Measurements from ENCODE around the gene CFHR2. TPM values are rescaled to one million over a fixed set of nuclear protein-coding genes. Genes with fewer than 3 reads are reported as not detected.
"Not testable (repeated sequence)": the region's sequence is repeated elsewhere in the genome, so short reads cannot be mapped to it uniquely, and the experiment has no call there.

The CFHR2 gene
- total RNA-seq, 1 donor from 2014 or later = not detected

GRCh38 chr1:196933531-196934189 is 9.9 kb upstream of the CFHR2 start:
- Mint-ChIP-seq H3K4me1 (ENCODE audit: unreplicated experiment) (no peaks in the 10 kb centered on the region), H3K27ac (ENCODE audit: unreplicated experiment) (no peak overlapping the region), H3K4me3 (ENCODE audit: unreplicated experiment) (no peak overlapping the region), H3K9me3 (ENCODE audit: unreplicated experiment) (no peaks in the 10 kb centered on the region), H3K27me3 (ENCODE audit: unreplicated experiment) (no peaks in the 10 kb centered on the region), H3K36me3 (ENCODE audit: unreplicated experiment) (no peaks in the 10 kb centered on the region)
- no peak for TF ChIP-seq CTCF (IDR thresholded peaks at IDR 0.05)
- DNase-seq (ENCODE audit: extremely low spot score, unreplicated experiment) = no peak

GRCh38 chr1:196941474-196941873 is 2.1 kb upstream of the CFHR2 start:
- H3K9me3 Mint-ChIP-seq (ENCODE audit: unreplicated experiment); H3K36me3 Mint-ChIP-seq (ENCODE audit: unreplicated experiment); H3K4me1 Mint-ChIP-seq (ENCODE audit: unreplicated experiment); H3K4me3 Mint-ChIP-seq (ENCODE audit: unreplicated experiment); DNase-seq (ENCODE audit: extremely low spot score, unreplicated experiment); H3K27me3 Mint-ChIP-seq (ENCODE audit: unreplicated experiment); H3K27ac Mint-ChIP-seq (ENCODE audit: unreplicated experiment): not testable (repeated sequence)

- no peak overlapping the region for H3K27ac Mint-ChIP-seq (ENCODE audit: unreplicated experiment)
- no peak overlapping the region for H3K4me3 Mint-ChIP-seq (ENCODE audit: unreplicated experiment)
- peaks cover 19% of the 10 kb centered on the region for H3K27me3 Mint-ChIP-seq (ENCODE audit: unreplicated experiment)
- no peaks in the 10 kb centered on the region for H3K9me3 Mint-ChIP-seq (ENCODE audit: unreplicated experiment)
- no peak for TF ChIP-seq CTCF (IDR thresholded peaks at IDR 0.05)
- DNase-seq (ENCODE audit: extremely low spot score, unreplicated experiment) = no peak
- no peaks in the 10 kb centered on the region for H3K4me1 Mint-ChIP-seq (ENCODE audit: unreplicated experiment)
- no peaks in the 10 kb centered on the region for H3K36me3 Mint-ChIP-seq (ENCODE audit: unreplicated experiment)
Measured at GRCh38 chr1:196951711-196952394, 8.3 kb downstream of the CFHR2 start.

- Mint-ChIP-seq H3K36me3 (ENCODE audit: unreplicated experiment) (no peaks in the 10 kb centered on the region), H3K9me3 (ENCODE audit: unreplicated experiment) (no peaks in the 10 kb centered on the region), H3K27ac (ENCODE audit: unreplicated experiment) (no peak overlapping the region), H3K27me3 (ENCODE audit: unreplicated experiment) (peaks cover 13% of the 10 kb centered on the region), H3K4me1 (ENCODE audit: unreplicated experiment) (no peaks in the 10 kb centered on the region), H3K4me3 (ENCODE audit: unreplicated experiment) (no peak overlapping the region)
- no peak for DNase-seq (ENCODE audit: extremely low spot score, unreplicated experiment)
- TF ChIP-seq CTCF (IDR thresholded peaks at IDR 0.05) = no peak
Measured at GRCh38 chr1:196954778-196955177, 11.2 kb downstream of the CFHR2 start.

GRCh38 chr1:196955926-196956325 is 12.4 kb downstream of the CFHR2 start:
- no peaks in the 10 kb centered on the region for H3K4me1 Mint-ChIP-seq (ENCODE audit: unreplicated experiment)
- no peak for DNase-seq (ENCODE audit: extremely low spot score, unreplicated experiment)

More at GRCh38 chr1:196955926-196956325, 12.4 kb downstream of the CFHR2 start:
- Mint-ChIP-seq H3K36me3 (ENCODE audit: unreplicated experiment) (no peaks in the 10 kb centered on the region), H3K27ac (ENCODE audit: unreplicated experiment) (no peak overlapping the region), H3K27me3 (ENCODE audit: unreplicated experiment) (peaks cover 17% of the 10 kb centered on the region), H3K4me3 (ENCODE audit: unreplicated experiment) (no peak overlapping the region), H3K9me3 (ENCODE audit: unreplicated experiment) (no peaks in the 10 kb centered on the region)
- no peak for TF ChIP-seq CTCF (IDR thresholded peaks at IDR 0.05)

Data from osteocyte (in vitro differentiated cells).